GM23338 (cell line): ENCODE results near the gene MACF1. TPM values are rescaled to one million over a fixed set of nuclear protein-coding genes. Genes with fewer than 3 reads are reported as not detected.

Experiments used
- ATAC-seq: fragments of 200-7000 bp; cut with Tn5 transposase; 3 replicates; pipeline ENCODE4 v1.9.1; 2020
- DNase-seq: peaks from one replicate; pipeline ENCODE4 v3.0.0-alpha.2; 2015; ENCODE audit warnings: low spot score
- H2AFZ ChIP-seq: fragments of 200-600 bp; sonication (generic); 2 replicates; pipeline ENCODE4 v1.8.0; 2016; ENCODE audit warnings: antibody characterized with exemption, mild to moderate bottlenecking, moderate library complexity
- H3F3A ChIP-seq: fragments of 200-600 bp; sonication (generic); replicated peaks from 2 replicates; pipeline ENCODE4 v1.8.0; 2017; ENCODE audit warnings: antibody characterized with exemption, mixed run types, low read depth
- H3K27ac ChIP-seq: fragments of 200-600 bp; sonication (generic); 2 replicates; pipeline ENCODE4 v1.6.1; 2016; ENCODE audit warnings: low read depth
- H3K27me3 ChIP-seq: fragments of 200-600 bp; sonication (generic); 2 replicates; pipeline ENCODE4 v1.8.0; 2016; ENCODE audit warnings: mild to moderate bottlenecking, mixed run types, moderate library complexity; ENCODE audit not compliant: insufficient read depth
- H3K36me3 ChIP-seq: fragments of 200-600 bp; sonication (generic); 2 replicates; pipeline ENCODE4 v1.8.0; 2016; ENCODE audit warnings: mild to moderate bottlenecking; ENCODE audit not compliant: insufficient read depth
- H3K4me1 ChIP-seq: fragments of 200-600 bp; sonication (generic); 2 replicates; pipeline ENCODE4 v1.8.0; 2016; ENCODE audit warnings: mild to moderate bottlenecking, moderate library complexity; ENCODE audit not compliant: insufficient read depth
- H3K4me2 ChIP-seq: fragments of 200-600 bp; sonication (generic); 2 replicates; pipeline ENCODE4 v1.7.1; 2017; ENCODE audit warnings: mixed run types
- H3K4me3 ChIP-seq: fragments of 200-600 bp; sonication (generic); 2 replicates; pipeline ENCODE4 v1.6.1; 2016; ENCODE audit warnings: mixed run types
- H3K79me2 ChIP-seq: fragments of 200-600 bp; sonication (generic); replicated peaks from 2 replicates; pipeline ENCODE4 v1.8.0; 2017; ENCODE audit warnings: mild to moderate bottlenecking; ENCODE audit not compliant: insufficient read depth
- H3K9me2 ChIP-seq: fragments of 200-600 bp; sonication (generic); 2 replicates; pipeline ENCODE4 v1.8.0; 2017; ENCODE audit not compliant: insufficient read depth
- H4K20me1 ChIP-seq: fragments of 200-600 bp; sonication (generic); replicated peaks from 2 replicates; pipeline ENCODE4 v1.8.0; 2017; ENCODE audit warnings: mild to moderate bottlenecking; ENCODE audit not compliant: insufficient read depth
- H3K27ac Mint-ChIP-seq: 2 replicates; pipeline ENCODE4 v1.8.0; 2020; ENCODE audit warnings: inconsistent platforms, mild to moderate bottlenecking, moderate library complexity, mixed read lengths
- H3K27me3 Mint-ChIP-seq: 3 replicates; pipeline ENCODE4 v1.8.0; 2022; ENCODE audit warnings: low read depth, mild to moderate bottlenecking, moderate library complexity, mixed read lengths, inconsistent platforms; ENCODE audit not compliant: insufficient read depth, poor library complexity
- H3K36me3 Mint-ChIP-seq: 3 replicates; pipeline ENCODE4 v1.8.0; 2021; ENCODE audit warnings: low read depth, mild to moderate bottlenecking, inconsistent platforms, moderate library complexity, mixed read lengths
- H3K4me1 Mint-ChIP-seq: 3 replicates; pipeline ENCODE4 v1.8.0; 2020; ENCODE audit warnings: mild to moderate bottlenecking, inconsistent platforms, mixed read lengths
- H3K4me3 Mint-ChIP-seq: 3 replicates; pipeline ENCODE4 v1.8.0; 2021; ENCODE audit warnings: moderate library complexity, mild to moderate bottlenecking, inconsistent platforms, mixed read lengths
- H3K9me3 Mint-ChIP-seq: 3 replicates; pipeline ENCODE4 v1.8.0; 2020; ENCODE audit warnings: moderate library complexity, mild to moderate bottlenecking, inconsistent platforms, mixed read lengths
- CREB1 ChIP-seq: fragments of 250-450 bp; sonication (Bioruptor Pico); IDR thresholded peaks from 2 replicates; pipeline ENCODE4 v1.5.0; 2020; ENCODE audit warnings: low read depth, mild to moderate bottlenecking, moderate library complexity
- EZH2 ChIP-seq: fragments of 200-600 bp; sonication (generic); IDR thresholded peaks from one replicate; pipeline ENCODE4 v1.8.0; 2017; ENCODE audit warnings: antibody characterized with exemption, mild to moderate bottlenecking, low read depth; ENCODE audit not compliant: unreplicated experiment
- JUNB ChIP-seq: IDR thresholded peaks from one replicate; pipeline ENCODE4 v1.6.1; 2016; ENCODE audit warnings: antibody characterized with exemption; ENCODE audit not compliant: unreplicated experiment
- NANOG ChIP-seq: IDR thresholded peaks from 2 replicates; pipeline ENCODE4 v1.6.1; 2016; ENCODE audit warnings: antibody characterized with exemption, borderline replicate concordance
- POLR2AphosphoS5 ChIP-seq: IDR thresholded peaks from 2 replicates; pipeline ENCODE4 v1.6.1; 2016; ENCODE audit warnings: antibody characterized with exemption, low read depth
- STAT1 ChIP-seq: IDR thresholded peaks from one replicate; pipeline ENCODE4 v1.6.1; 2016; ENCODE audit warnings: antibody characterized with exemption; ENCODE audit not compliant: unreplicated experiment
- ZNF114 ChIP-seq: fragments of 250-450 bp; sonication (Bioruptor Pico); IDR thresholded peaks from 2 replicates; pipeline ENCODE4 v1.5.0; 2020; ENCODE audit warnings: mild to moderate bottlenecking, moderate library complexity
- ZNF331 ChIP-seq: fragments of 250-450 bp; sonication (Bioruptor Pico); IDR thresholded peaks from 2 replicates; pipeline ENCODE4 v1.5.0; 2020; ENCODE audit warnings: low read depth, mild to moderate bottlenecking, moderate library complexity
- polyA plus RNA-seq: library from polyadenylated mRNA; unstranded; fragments of >200 nt; fragmentation: Nextera tagmentation; extraction: Ambion mirVana; gene quantifications from 2 replicates; pipeline ENCODE4 v1.2.1, GENCODE V29; 2016
- total RNA-seq: library from RNA; depleted of rRNA; stranded (reverse); fragments of >200 nt; shearing (Covaris generic); gene quantifications from 2 replicates; pipeline ENCODE4 v1.2.3, GENCODE V29; 2014
- TF ChIP-seq, protein P1 (sequence below): IDR thresholded peaks from one replicate; pipeline ENCODE4 v1.6.1; 2018; ENCODE audit warnings: antibody characterized with exemption; ENCODE audit not compliant: unreplicated experiment
- TF ChIP-seq, protein P2 (sequence below): fragments of 250-450 bp; sonication (Bioruptor Pico); IDR thresholded peaks from 2 replicates; pipeline ENCODE4 v1.5.0; 2020; ENCODE audit warnings: mild to moderate bottlenecking, moderate library complexity
- TF ChIP-seq, protein P3 (sequence below), 2 experiments: fragments of 200-600 bp in 1 of 2; sonication (generic) in 1 of 2; conservative IDR thresholded peaks; 2 replicates each; pipeline versions ENCODE4 v1.5.1 to v1.6.1; 2016 to 2017; ENCODE audit warnings: antibody characterized with exemption in 2 of 2, low read depth in 2 of 2, mild to moderate bottlenecking in 2 of 2, moderate library complexity in 1 of 2

MACF1 gene
- total and polyA plus RNA-seq, 2 experiments from 2014 or later: 104 to 399 TPM

DNA sequence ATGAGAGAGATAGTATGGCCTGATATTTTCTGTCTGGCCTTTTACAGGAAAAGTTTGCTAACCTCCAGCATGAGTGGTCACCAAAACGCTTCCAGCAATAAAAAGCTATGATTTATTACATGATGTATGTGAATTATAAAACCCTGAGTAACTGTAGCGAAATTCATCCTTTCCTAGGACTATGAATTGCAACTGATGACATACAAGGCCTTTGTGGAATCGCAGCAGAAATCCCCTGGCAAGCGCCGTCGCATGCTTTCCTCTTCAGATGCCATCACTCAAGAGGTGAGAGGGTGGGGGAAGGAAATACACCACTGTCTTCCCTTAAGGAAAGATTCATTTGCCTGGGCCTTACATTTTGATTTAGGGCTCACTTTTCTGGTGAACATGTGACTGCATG is 117.9 kb downstream of the MACF1 start (continued):
- TF ChIP-seq, protein P1, sequence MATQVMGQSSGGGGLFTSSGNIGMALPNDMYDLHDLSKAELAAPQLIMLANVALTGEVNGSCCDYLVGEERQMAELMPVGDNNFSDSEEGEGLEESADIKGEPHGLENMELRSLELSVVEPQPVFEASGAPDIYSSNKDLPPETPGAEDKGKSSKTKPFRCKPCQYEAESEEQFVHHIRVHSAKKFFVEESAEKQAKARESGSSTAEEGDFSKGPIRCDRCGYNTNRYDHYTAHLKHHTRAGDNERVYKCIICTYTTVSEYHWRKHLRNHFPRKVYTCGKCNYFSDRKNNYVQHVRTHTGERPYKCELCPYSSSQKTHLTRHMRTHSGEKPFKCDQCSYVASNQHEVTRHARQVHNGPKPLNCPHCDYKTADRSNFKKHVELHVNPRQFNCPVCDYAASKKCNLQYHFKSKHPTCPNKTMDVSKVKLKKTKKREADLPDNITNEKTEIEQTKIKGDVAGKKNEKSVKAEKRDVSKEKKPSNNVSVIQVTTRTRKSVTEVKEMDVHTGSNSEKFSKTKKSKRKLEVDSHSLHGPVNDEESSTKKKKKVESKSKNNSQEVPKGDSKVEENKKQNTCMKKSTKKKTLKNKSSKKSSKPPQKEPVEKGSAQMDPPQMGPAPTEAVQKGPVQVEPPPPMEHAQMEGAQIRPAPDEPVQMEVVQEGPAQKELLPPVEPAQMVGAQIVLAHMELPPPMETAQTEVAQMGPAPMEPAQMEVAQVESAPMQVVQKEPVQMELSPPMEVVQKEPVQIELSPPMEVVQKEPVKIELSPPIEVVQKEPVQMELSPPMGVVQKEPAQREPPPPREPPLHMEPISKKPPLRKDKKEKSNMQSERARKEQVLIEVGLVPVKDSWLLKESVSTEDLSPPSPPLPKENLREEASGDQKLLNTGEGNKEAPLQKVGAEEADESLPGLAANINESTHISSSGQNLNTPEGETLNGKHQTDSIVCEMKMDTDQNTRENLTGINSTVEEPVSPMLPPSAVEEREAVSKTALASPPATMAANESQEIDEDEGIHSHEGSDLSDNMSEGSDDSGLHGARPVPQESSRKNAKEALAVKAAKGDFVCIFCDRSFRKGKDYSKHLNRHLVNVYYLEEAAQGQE: no peak

- no peak for ATAC-seq
- H3K27me3 ChIP-seq: no peaks in the 10 kb centered on the region
- no peak overlapping the region for H3K4me2 ChIP-seq
- no peak overlapping the region for H3K27ac ChIP-seq
- no peaks in the 10 kb centered on the region for H3K79me2 ChIP-seq
- peaks cover 4% of the 10 kb centered on the region; the same call in 1 of the 2 replicates for H4K20me1 ChIP-seq
- Mint-ChIP-seq H3K27me3 (peaks cover 5% of the 10 kb centered on the region), H3K27ac (no peak overlapping the region), H3K36me3 (peaks cover 39% of the 10 kb centered on the region), H3K4me1 (no peaks in the 10 kb centered on the region), H3K9me3 (no peaks in the 10 kb centered on the region), H3K4me3 (no peak overlapping the region)
- H3K36me3 ChIP-seq: peaks cover 63% of the 10 kb centered on the region
- no peaks in the 10 kb centered on the region for H3F3A ChIP-seq
- H3K4me3 ChIP-seq: no peak overlapping the region
- H3K4me1 ChIP-seq: no peaks in the 10 kb centered on the region
- no peak overlapping the region for H2AFZ ChIP-seq
- H3K9me2 ChIP-seq: no peaks in the 10 kb centered on the region
- DNase-seq: no peak
- TF ChIP-seq, protein P2, sequence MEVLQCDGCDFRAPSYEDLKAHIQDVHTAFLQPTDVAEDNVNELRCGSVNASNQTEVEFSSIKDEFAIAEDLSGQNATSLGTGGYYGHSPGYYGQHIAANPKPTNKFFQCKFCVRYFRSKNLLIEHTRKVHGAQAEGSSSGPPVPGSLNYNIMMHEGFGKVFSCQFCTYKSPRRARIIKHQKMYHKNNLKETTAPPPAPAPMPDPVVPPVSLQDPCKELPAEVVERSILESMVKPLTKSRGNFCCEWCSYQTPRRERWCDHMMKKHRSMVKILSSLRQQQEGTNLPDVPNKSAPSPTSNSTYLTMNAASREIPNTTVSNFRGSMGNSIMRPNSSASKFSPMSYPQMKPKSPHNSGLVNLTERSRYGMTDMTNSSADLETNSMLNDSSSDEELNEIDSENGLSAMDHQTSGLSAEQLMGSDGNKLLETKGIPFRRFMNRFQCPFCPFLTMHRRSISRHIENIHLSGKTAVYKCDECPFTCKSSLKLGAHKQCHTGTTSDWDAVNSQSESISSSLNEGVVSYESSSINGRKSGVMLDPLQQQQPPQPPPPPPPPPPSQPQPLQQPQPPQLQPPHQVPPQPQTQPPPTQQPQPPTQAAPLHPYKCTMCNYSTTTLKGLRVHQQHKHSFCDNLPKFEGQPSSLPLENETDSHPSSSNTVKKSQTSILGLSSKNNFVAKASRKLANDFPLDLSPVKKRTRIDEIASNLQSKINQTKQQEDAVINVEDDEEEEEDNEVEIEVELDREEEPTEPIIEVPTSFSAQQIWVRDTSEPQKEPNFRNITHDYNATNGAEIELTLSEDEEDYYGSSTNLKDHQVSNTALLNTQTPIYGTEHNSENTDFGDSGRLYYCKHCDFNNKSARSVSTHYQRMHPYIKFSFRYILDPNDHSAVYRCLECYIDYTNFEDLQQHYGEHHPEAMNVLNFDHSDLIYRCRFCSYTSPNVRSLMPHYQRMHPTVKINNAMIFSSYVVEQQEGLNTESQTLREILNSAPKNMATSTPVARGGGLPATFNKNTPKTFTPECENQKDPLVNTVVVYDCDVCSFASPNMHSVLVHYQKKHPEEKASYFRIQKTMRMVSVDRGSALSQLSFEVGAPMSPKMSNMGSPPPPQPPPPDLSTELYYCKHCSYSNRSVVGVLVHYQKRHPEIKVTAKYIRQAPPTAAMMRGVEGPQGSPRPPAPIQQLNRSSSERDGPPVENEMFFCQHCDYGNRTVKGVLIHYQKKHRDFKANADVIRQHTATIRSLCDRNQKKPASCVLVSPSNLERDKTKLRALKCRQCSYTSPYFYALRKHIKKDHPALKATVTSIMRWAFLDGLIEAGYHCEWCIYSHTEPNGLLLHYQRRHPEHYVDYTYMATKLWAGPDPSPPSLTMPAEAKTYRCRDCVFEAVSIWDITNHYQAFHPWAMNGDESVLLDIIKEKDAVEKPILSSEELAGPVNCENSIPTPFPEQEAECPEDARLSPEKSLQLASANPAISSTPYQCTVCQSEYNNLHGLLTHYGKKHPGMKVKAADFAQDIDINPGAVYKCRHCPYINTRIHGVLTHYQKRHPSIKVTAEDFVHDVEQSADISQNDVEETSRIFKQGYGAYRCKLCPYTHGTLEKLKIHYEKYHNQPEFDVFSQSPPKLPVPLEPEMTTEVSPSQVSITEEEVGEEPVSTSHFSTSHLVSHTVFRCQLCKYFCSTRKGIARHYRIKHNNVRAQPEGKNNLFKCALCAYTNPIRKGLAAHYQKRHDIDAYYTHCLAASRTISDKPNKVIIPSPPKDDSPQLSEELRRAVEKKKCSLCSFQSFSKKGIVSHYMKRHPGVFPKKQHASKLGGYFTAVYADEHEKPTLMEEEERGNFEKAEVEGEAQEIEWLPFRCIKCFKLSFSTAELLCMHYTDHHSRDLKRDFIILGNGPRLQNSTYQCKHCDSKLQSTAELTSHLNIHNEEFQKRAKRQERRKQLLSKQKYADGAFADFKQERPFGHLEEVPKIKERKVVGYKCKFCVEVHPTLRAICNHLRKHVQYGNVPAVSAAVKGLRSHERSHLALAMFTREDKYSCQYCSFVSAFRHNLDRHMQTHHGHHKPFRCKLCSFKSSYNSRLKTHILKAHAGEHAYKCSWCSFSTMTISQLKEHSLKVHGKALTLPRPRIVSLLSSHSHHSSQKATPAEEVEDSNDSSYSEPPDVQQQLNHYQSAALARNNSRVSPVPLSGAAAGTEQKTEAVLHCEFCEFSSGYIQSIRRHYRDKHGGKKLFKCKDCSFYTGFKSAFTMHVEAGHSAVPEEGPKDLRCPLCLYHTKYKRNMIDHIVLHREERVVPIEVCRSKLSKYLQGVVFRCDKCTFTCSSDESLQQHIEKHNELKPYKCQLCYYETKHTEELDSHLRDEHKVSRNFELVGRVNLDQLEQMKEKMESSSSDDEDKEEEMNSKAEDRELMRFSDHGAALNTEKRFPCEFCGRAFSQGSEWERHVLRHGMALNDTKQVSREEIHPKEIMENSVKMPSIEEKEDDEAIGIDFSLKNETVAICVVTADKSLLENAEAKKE (CRISPR knock-in tag): no peak
- no peak for TF ChIP-seq NANOG
- TF ChIP-seq STAT1: no peak
- TF ChIP-seq JUNB: no peak
- TF ChIP-seq, protein P3, sequence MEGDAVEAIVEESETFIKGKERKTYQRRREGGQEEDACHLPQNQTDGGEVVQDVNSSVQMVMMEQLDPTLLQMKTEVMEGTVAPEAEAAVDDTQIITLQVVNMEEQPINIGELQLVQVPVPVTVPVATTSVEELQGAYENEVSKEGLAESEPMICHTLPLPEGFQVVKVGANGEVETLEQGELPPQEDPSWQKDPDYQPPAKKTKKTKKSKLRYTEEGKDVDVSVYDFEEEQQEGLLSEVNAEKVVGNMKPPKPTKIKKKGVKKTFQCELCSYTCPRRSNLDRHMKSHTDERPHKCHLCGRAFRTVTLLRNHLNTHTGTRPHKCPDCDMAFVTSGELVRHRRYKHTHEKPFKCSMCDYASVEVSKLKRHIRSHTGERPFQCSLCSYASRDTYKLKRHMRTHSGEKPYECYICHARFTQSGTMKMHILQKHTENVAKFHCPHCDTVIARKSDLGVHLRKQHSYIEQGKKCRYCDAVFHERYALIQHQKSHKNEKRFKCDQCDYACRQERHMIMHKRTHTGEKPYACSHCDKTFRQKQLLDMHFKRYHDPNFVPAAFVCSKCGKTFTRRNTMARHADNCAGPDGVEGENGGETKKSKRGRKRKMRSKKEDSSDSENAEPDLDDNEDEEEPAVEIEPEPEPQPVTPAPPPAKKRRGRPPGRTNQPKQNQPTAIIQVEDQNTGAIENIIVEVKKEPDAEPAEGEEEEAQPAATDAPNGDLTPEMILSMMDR (conservative IDR thresholded peaks at IDR 0.05; ENCODE audit: low read depth in 2 of 2): no peak
- TF ChIP-seq, protein P1: no peak
- TF ChIP-seq CREB1 (CRISPR knock-in tag): no peak
- TF ChIP-seq POLR2AphosphoS5: no peak
- TF ChIP-seq EZH2: no peak
- no peak for TF ChIP-seq ZNF331 (CRISPR knock-in tag)
- no peak for TF ChIP-seq ZNF114
Observed at GRCh38 chr1:39324888-39325287, 120.4 kb downstream of the MACF1 start.
